HG03108 (cell line): ENCODE measurements around the gene HDAC4.

ENCODE experiments used
- ATAC-seq: cut with Tn5 transposase; IDR thresholded peaks from one replicate; pipeline ENCODE4 v1.9.1; 2021; ENCODE audit warnings: moderate library complexity; ENCODE audit not compliant: unreplicated experiment

HDAC4 gene

GRCh38 chr2:239195318-239195871 is 205.4 kb downstream of the HDAC4 start:
- no peak for ATAC-seq

GRCh38 chr2:239194731-239195317 is 206.0 kb downstream of the HDAC4 start:
- no peak for ATAC-seq

GRCh38 chr2:239193925-239194677 is 206.7 kb downstream of the HDAC4 start:
- ATAC-seq: no peak

GRCh38 chr2:239193401-239193811 is 207.4 kb downstream of the HDAC4 start:
- no peak for ATAC-seq

GRCh38 chr2:239192975-239193374 is 207.8 kb downstream of the HDAC4 start:
- no peak for ATAC-seq

- ATAC-seq: no peak
Measured at GRCh38 chr2:239192456-239192855, 208.4 kb downstream of the HDAC4 start.

GRCh38 chr2:239190921-239191885 is 209.6 kb downstream of the HDAC4 start:
- no peak for ATAC-seq

- no peak for ATAC-seq
Measured at GRCh38 chr2:239190361-239190760, 210.5 kb downstream of the HDAC4 start.

- no peak for ATAC-seq
Measured at GRCh38 chr2:239189711-239190131, 211.1 kb downstream of the HDAC4 start.

GRCh38 chr2:239188536-239188935 is 212.3 kb downstream of the HDAC4 start:
- no peak for ATAC-seq

GRCh38 chr2:239187464-239188253 is 213.2 kb downstream of the HDAC4 start:
- no peak for ATAC-seq

- no peak for ATAC-seq
Measured at GRCh38 chr2:239186516-239187357, 214.1 kb downstream of the HDAC4 start.

- ATAC-seq: no peak
Measured at GRCh38 chr2:239184968-239185903, 215.6 kb downstream of the HDAC4 start.

- ATAC-seq: no peak
Measured at GRCh38 chr2:239184179-239184578, 216.6 kb downstream of the HDAC4 start.

- no peak for ATAC-seq
Measured at GRCh38 chr2:239182981-239183791, 217.6 kb downstream of the HDAC4 start.

- ATAC-seq: no peak
Measured at GRCh38 chr2:239181903-239182581, 218.8 kb downstream of the HDAC4 start.
